MM.1S (cell line): ENCODE results near the gene CRIP2.

Experiments
- DNase-seq: peaks from one replicate; pipeline ENCODE4 v3.0.0-alpha.2; 2015
- H2AFZ ChIP-seq: fragments of 300-600 bp; sonication (generic); 2 replicates; pipeline ENCODE4 v1.6.0; 2016; ENCODE audit warnings: antibody characterized with exemption, low read length
- H3F3A ChIP-seq: fragments of 300-600 bp; sonication (generic); 2 replicates; pipeline ENCODE4 v1.6.1; 2016; ENCODE audit warnings: mild to moderate bottlenecking, antibody characterized with exemption, low read length, moderate library complexity, mixed read lengths; ENCODE audit not compliant: insufficient read depth
- H3K27ac ChIP-seq: fragments of 300-600 bp; sonication (generic); 2 replicates; pipeline ENCODE4 v1.5.1; 2016; ENCODE audit warnings: mild to moderate bottlenecking, low read length
- H3K27me3 ChIP-seq: fragments of 300-600 bp; sonication (generic); replicated peaks from 2 replicates; pipeline ENCODE4 v1.6.0; 2016; ENCODE audit warnings: low read length; ENCODE audit not compliant: insufficient read depth
- H3K36me3 ChIP-seq: fragments of 300-600 bp; sonication (generic); replicated peaks from 2 replicates; pipeline ENCODE4 v1.6.1; 2016; ENCODE audit warnings: mild to moderate bottlenecking, low read length, mixed read lengths; ENCODE audit not compliant: insufficient read depth
- H3K4me1 ChIP-seq: fragments of 300-600 bp; sonication (generic); 2 replicates; pipeline ENCODE4 v1.6.1; 2016; ENCODE audit warnings: low read length, mixed read lengths
- H3K4me2 ChIP-seq: fragments of 300-600 bp; sonication (generic); 2 replicates; pipeline ENCODE4 v1.6.0; 2016; ENCODE audit warnings: low read depth, low read length
- H3K4me3 ChIP-seq: fragments of 300-600 bp; sonication (generic); 2 replicates; pipeline ENCODE4 v1.5.1; 2016; ENCODE audit warnings: low read length, mixed read lengths
- H3K79me2 ChIP-seq: fragments of 300-600 bp; sonication (generic); 2 replicates; pipeline ENCODE4 v1.6.1; 2016; ENCODE audit warnings: mixed run types, low read length, mixed read lengths
- H3K9ac ChIP-seq: fragments of 300-600 bp; sonication (generic); 2 replicates; pipeline ENCODE4 v1.6.1; 2016; ENCODE audit warnings: low read length, mixed read lengths
- H3K9me2 ChIP-seq: fragments of 300-600 bp; sonication (generic); replicated peaks from 2 replicates; pipeline ENCODE4 v1.6.1; 2016; ENCODE audit warnings: mild to moderate bottlenecking, low read length, mixed read lengths; ENCODE audit not compliant: insufficient read depth
- H3K9me3 ChIP-seq: fragments of 300-600 bp; sonication (generic); replicated peaks from 2 replicates; pipeline ENCODE4 v1.6.1; 2016; ENCODE audit warnings: mild to moderate bottlenecking, low read length, mixed read lengths; ENCODE audit not compliant: insufficient read depth
- H4K20me1 ChIP-seq: fragments of 300-600 bp; sonication (generic); 2 replicates; pipeline ENCODE4 v1.6.1; 2016; ENCODE audit warnings: mild to moderate bottlenecking, low read length, moderate library complexity, mixed read lengths; ENCODE audit not compliant: insufficient read depth
- CTCF ChIP-seq: fragments of 300-600 bp; sonication (generic); IDR thresholded peaks from 2 replicates; pipeline ENCODE4 v1.5.1; 2016; ENCODE audit warnings: antibody characterized with exemption, low read length, mixed read lengths
- EZH2 ChIP-seq: fragments of 300-600 bp; sonication (generic); optimal IDR thresholded peaks from 2 replicates; pipeline ENCODE3; 2017; ENCODE audit warnings: low read depth, mild to moderate bottlenecking, antibody characterized with exemption, low read length, mixed read lengths
- EZH2phosphoT487 ChIP-seq: fragments of 300-600 bp; sonication (generic); IDR thresholded peaks from 2 replicates; pipeline ENCODE4 v1.6.1; 2018; ENCODE audit warnings: antibody characterized with exemption, low read length

CRIP2 gene

GRCh38 chr14:105458010-105458409, 16.6 kb upstream of the CRIP2 start:
- Histone ChIP-seq H2AFZ (no peak overlapping the region), H3K27ac (no peak overlapping the region), H3K4me3 (no peak overlapping the region), H3K9me3 (no peaks in the 10 kb centered on the region), H3K36me3 (no peaks in the 10 kb centered on the region), H4K20me1 (no peaks in the 10 kb centered on the region), H3K79me2 (no peaks in the 10 kb centered on the region), H3K9ac (no peak overlapping the region), H3K9me2 (no peaks in the 10 kb centered on the region), H3K27me3 (no peaks in the 10 kb centered on the region), H3K4me2 (no peak overlapping the region), H3F3A (no peaks in the 10 kb centered on the region), H3K4me1 (no peaks in the 10 kb centered on the region)
- no peak for DNase-seq
- TF ChIP-seq EZH2 (no peak), EZH2phosphoT487 (no peak), CTCF (no peak)

- H3F3A ChIP-seq: no peaks in the 10 kb centered on the region
- no peak for DNase-seq
- no peaks in the 10 kb centered on the region for H3K9me2 ChIP-seq
- no peak overlapping the region for H3K4me2 ChIP-seq
- H3K27me3 ChIP-seq: no peaks in the 10 kb centered on the region
- H3K4me3 ChIP-seq: no peak overlapping the region
- H3K79me2 ChIP-seq: no peaks in the 10 kb centered on the region
- no peaks in the 10 kb centered on the region for H4K20me1 ChIP-seq
- no peak overlapping the region for H3K9ac ChIP-seq
- no peaks in the 10 kb centered on the region for H3K4me1 ChIP-seq
- H3K36me3 ChIP-seq: no peaks in the 10 kb centered on the region
- no peaks in the 10 kb centered on the region for H3K9me3 ChIP-seq
- TF ChIP-seq EZH2phosphoT487 (no peak), EZH2 (no peak), CTCF (no peak)
- no peak overlapping the region for H3K27ac ChIP-seq
- H2AFZ ChIP-seq: no peak overlapping the region
Observed at GRCh38 chr14:105458571-105458970, 16.1 kb upstream of the CRIP2 start.

GRCh38 chr14:105460116-105460515, 14.5 kb upstream of the CRIP2 start:
- Histone ChIP-seq H3K4me1 (no peaks in the 10 kb centered on the region), H3K4me3 (no peak overlapping the region), H3K27me3 (no peaks in the 10 kb centered on the region), H4K20me1 (no peaks in the 10 kb centered on the region), H3K79me2 (no peaks in the 10 kb centered on the region), H3K9me2 (no peaks in the 10 kb centered on the region), H3K27ac (no peak overlapping the region), H3K36me3 (no peaks in the 10 kb centered on the region), H3K9me3 (no peaks in the 10 kb centered on the region), H3K9ac (no peak overlapping the region), H3F3A (no peaks in the 10 kb centered on the region), H3K4me2 (no peak overlapping the region), H2AFZ (no peak overlapping the region)
- TF ChIP-seq CTCF (no peak), EZH2 (no peak), EZH2phosphoT487 (no peak)
- DNase-seq: no peak

- Histone ChIP-seq H2AFZ (no peak overlapping the region), H3K4me3 (no peak overlapping the region), H3K4me1 (no peaks in the 10 kb centered on the region), H3K27ac (no peak overlapping the region), H3K9me3 (no peaks in the 10 kb centered on the region), H4K20me1 (no peaks in the 10 kb centered on the region), H3K27me3 (no peaks in the 10 kb centered on the region), H3F3A (no peaks in the 10 kb centered on the region), H3K9ac (no peak overlapping the region), H3K36me3 (no peaks in the 10 kb centered on the region), H3K79me2 (no peaks in the 10 kb centered on the region), H3K9me2 (no peaks in the 10 kb centered on the region), H3K4me2 (no peak overlapping the region)
- no peak for TF ChIP-seq CTCF
- TF ChIP-seq EZH2phosphoT487: no peak
- no peak for TF ChIP-seq EZH2
- no peak for DNase-seq
Observed at GRCh38 chr14:105460616-105461015, 14.0 kb upstream of the CRIP2 start.
